GM21576 (cell line): ENCODE data around the gene SUN5.

Source experiments
- ATAC-seq: cut with Tn5 transposase; IDR thresholded peaks from one replicate; pipeline ENCODE4 v1.9.1; 2021; ENCODE audit warnings: mild to moderate bottlenecking, moderate library complexity; ENCODE audit not compliant: unreplicated experiment

SUN5 gene

DNA sequence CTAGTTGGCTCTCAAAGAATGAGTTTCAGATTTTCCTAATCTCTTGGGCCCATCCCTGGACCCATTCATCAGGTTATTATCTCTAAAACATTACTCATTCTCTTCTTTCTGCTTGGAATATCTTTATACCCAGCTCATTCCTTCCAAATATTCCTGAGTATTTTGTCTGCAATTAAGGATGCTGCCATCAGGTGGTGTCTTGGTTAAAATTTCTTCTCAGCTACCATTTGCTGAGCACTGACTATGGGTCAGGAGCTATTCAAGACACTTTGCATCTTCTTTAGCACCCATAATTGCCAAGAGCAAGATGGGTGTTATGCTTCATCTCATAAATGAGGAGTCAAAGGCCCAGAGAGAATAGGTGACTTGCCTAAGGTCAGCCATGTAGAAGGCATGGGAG lies 8.4 kb downstream of the SUN5 start:
- no peak for ATAC-seq

DNA sequence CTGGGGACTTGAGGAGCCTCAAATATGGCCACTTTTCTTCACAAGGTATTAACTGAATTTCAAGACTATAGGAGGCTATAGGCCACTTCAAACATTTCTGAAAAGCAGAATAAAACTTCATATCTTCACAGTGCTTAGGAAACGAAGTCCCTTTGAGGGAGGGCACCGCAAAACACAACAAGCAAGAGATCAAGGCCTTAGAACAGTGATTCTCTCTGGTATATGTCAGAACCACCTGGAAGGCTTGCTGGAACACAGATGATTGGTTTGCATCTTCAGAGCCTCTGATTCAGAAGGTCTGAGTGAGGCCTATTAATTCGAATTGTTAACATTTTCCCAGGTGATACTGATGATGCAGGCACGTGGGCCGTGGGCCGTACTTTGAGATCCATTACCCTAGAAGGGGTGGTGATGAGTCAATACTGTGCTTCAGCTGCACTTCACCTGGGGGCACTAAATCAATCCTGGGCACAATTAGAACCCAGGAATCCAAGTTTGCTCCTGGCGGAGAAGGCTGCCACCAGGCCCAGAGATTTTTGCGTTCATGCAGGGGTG lies 10.7 kb downstream of the SUN5 start:
- no peak for ATAC-seq

DNA sequence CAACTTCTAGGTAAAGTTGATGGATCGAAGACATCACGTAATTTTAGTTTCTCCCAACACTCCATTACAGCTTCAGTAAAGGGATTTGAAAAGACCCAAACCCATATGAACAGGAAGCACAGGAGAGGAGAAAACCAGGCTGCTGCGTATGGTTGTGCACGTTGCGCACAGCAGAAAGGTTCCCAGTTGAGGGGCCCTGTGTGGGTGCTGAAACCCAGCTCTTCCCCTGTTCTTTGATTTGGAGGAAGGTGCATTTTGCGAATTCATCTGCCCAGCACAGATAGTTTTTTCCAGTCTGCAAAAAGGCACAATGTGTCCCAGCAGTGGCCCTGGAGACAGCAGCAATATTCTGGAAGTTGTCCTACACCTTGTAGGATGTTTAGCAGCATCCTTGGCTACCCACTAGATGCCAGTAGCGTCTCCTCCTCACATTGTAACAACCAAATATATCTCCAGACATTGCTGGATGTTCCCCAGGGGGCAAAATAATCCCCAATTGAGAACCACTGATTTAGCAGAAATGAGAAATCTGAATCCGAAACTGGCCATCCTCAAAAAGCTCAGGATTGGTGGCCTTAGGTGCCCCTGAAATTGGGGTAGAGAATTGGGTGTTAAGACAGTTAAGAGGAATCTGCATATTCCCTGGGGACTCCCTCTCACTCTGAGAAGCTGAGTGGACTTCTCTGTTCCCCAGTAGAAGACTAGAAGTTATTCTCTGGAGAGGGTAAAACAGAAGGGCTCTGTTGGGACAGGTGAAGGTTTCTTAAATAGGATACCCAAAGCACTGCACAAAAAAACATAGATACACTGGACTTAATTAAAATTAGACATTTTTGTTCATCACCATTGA lies 12.2 kb downstream of the SUN5 start:
- ATAC-seq = no peak

DNA sequence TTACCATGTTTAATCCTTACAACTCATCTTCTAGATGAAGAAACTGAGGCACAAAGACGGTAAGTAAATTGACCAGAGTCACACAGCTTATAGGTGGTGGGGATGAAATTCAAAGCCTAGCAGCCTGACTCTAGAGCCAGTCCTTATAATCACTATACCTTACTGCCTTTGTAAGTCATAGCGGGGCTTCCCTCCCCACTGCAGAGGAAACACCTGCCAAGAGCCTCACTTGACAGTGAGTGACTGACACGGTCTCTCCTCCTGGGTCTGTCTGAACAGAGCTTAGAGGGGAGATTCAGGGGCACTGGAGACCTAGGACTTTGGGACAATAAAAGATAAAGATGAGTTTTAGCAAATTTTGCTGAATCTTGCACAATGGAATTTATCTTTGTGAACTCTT lies 12.8 kb downstream of the SUN5 start:
- no peak for ATAC-seq

- ATAC-seq = no peak
Measured at GRCh38 chr20:32990426-32990825, 13.8 kb downstream of the SUN5 start.

- ATAC-seq = no peak
Measured at GRCh38 chr20:32989507-32990283, 14.5 kb downstream of the SUN5 start.

DNA sequence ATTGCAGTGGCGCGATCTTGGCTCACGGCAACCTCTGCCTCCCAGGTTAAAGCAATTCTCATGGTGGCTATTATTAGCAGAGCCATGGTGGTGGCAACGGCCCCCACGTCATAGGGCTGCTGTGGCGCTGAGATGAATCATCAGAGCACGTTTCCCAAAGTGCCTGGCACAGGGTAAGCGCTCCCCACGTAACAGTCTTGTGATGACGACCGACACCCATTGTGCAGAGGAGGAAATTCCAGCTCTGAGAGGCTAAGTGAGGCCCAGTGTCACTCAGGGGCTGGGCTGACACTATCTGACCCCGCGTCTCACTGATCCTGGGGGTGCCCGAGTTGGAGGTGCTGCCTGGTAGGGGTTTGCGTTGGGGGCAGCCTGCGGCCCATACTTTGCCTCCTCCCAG lies 16.2 kb downstream of the SUN5 start:
- no peak for ATAC-seq

DNA sequence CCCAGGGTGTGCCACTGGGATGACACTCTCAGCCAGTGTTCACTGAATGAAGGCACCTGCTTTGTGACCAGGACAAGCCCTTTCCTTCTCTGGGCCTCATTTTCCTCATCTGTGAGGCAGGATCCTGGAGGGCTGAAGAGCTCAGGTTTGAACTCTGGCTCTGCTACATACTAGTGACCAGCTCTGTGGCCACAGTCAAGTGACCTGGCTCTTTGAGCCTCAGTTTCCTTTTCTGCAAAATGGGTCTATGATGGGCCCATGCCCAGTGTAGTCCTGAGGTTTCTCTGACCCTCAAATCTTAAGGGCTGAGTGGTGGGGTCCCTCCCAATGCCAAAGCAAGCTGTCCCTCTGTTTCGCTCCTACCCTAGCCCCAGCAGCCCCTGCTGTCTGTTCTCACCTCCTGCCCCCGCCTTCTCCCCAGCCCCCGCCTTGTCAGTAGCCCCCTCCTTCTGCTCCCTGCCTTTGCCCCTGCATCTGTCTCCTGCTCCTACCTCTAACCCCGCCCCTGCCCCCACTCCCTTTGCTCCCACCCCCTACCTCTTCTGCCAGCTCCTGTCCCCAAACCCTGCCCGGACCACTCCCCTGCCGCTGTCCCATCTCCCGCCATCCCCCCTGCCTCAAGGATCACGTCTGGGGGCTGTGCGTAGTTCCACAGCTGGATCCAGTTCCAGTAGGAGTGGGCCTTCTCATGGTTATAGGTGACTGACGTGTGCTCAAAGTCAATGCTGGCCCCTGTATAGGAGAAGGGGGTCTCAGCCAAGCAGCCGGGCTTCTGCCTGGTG lies 17.0 kb downstream of the SUN5 start:
- ATAC-seq = no peak

DNA sequence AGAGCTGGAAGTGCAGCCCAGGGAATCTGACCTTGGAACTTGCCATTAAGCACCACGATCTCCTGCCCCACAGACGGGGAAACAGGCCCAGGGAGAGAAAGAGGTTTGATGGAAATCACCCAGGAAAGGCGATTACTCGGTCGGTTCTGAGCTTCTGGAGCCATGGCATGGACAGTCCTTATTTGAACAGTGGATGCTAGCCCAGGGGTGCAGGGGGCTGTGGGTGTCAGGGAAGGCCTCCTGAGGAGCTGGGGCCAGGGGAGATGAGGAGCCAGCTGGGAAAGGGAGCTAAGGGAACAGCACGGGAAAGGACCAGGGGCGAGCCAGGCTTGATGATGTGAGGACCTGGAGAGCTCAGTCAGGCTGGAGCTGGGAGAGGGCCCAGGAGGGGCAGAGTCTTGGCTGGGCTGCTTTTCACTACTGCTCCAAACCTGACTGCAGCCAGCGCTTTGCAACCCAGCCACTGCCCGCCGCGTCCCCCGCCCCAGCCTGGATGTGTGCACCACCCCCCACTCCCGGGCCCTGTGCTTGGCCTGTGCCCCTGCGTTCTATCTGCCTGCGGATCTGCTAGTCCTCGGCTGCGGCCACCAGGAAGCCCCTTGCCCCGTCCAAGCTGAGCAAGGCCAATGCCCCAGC lies 17.8 kb downstream of the SUN5 start:
- no peak for ATAC-seq

DNA sequence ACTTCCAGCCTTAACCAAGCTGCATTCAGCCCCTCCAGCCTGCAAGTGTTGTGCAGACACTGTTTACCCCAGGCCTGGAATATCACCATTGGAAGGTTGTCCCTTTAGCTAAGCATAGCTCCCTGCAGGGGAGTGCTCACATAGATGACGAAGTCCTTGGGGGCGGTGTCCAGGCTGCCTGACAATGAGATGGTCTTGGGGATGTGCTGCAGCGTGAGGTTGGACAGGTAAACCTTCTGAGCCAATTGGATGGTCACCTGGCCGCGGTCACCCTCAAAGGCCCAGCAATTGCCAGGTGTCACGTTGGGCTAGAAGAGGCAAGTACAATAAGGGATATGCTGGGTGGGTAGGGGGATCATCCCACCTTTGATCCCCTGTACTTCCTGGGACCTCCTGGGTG lies 18.6 kb downstream of the SUN5 start:
- no peak for ATAC-seq

- no peak for ATAC-seq
Measured at GRCh38 chr20:32984631-32985354, 19.4 kb downstream of the SUN5 start.

GRCh38 chr20:32984196-32984595 lies 20.0 kb downstream of the SUN5 start:
- ATAC-seq = no peak

DNA sequence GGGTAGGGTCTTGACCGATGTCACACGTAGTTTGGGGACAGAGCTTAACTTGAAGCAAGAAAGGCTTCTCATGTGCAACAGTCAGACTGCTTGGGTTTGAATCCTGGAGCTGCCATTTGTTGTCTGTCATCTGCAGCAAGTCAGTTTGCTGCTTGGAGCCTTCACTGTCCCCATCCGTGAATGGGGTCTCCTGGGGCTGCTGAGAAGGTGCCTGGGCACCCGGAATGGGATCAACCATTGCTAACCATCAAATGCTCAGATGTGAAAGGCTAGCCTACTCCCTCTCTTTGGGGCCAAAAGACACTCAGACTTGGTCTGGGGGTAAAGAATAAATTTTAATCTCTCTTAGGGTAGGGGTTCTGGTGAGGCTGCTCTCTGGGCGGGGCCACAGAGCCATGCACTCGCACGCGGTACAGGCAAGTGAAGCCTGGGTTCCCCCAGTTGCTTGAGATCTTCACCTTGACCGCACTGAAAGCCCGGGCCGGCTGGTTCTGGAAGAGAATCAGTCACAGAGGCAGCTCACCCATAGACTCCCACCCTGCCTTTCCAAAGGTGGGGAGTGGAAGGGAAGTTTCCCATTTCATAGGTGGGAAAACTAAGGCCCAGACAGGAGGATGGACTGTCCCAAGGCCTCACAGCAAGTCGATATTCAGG lies 20.6 kb downstream of the SUN5 start:
- no peak for ATAC-seq

DNA sequence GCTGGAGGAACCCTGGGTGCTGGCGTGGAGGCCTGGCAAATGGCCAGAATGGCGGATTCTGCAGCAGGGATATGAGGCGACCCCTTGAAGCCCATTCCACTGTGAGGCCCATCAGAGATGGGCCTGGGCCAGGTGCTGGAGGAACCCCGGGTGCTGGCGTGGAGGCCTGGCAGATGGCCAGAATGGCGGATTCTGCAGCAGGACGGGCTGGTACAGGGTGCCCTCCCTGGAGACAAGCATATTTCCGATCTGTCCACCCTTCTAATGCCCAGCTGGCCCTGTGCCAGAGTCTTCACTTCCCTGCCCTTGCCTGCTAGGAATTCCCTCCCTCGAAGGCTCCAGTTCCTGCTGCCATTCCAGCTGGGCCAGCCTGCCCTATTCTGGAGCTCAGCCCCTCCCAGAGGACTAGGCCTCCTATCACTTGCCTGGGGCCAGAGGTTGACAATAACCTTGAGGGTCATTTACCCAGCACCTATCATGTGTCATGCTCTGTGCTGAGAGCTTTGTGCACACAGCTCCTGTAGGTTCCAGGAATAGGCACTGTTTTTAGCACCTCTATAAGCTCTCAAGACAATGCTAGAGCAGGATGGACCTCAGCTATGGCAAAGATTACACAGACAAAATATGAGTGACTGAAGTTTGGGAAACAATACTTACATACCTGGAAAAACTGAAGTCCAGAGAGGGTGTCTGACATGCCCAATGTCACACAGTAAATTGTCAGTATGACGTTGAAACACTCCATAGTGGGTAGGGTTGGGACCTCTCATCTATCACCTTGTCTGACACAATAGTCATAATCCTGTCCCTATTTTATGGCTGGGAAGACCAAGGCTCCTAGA lies 21.4 kb downstream of the SUN5 start:
- no peak for ATAC-seq

- ATAC-seq = no peak
Measured at GRCh38 chr20:32980990-32981389, 23.2 kb downstream of the SUN5 start.

- no peak for ATAC-seq
Measured at GRCh38 chr20:32980131-32980941, 23.9 kb downstream of the SUN5 start.

DNA sequence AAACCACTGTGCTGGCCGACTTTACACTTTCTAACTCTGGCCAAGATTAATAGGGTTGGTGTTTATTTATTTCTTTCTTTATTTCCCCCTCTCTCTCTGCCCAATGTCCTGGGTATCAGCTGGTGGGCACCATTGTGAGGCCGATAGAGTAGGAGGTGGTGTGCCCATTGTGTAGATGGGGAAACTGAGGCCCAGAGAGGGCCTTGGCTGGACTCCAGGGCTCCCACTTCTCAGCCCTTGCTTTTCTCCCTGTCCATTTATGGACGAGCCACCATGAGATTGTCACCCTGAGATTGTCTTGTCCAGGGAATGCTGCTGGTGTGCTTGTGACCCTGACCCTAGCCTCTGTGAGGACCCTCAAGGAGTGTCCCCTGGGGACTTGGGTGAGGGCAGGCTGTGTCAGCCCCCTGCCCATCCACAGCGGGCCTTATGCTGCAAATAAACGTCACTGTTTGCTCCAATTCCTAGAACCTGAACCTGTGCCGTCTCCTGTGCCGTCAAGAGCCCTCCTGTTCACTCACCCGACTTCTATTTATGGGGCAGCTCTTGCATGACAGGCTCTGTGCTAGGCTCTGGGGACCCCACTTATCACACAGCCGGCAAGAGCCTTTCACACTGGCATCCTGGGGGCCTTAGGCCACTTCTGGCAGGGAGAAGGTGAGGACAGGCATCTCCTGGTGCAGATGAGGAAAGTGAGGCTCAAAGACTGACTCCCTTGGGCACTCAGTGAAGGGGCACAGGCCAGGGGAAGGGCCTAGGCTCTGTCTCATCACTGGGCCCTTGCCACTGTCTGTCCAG lies 24.8 kb downstream of the SUN5 start:
- no peak for ATAC-seq
